ENCODE results near the gene BCL10.
"Not testable (repeated sequence)": the region's sequence is repeated elsewhere in the genome, so short reads cannot be mapped to it uniquely, and the experiment has no call there.

DNA sequence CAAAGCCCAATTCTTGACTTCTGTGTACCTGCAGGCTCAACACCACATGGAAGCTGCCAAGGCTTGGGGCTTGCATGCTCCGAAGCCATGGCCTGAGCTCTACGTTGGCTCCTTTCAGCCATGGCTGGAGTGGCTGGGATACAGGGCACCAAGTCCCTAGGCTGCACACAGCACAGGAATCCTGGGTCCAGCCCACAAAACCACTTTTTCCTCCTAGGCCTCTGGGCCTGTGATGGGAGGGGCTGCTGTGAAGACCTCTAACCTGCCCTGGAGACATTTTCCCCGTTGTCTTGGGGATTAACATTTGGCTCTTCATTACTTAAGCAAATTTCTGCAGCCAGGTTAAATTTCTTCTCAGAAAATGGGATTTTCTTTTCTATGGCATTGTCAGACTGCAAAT, 27.4 kb downstream of the BCL10 start:
- TF ChIP-seq CEBPB (IDR thresholded peaks at IDR 0.05; ENCODE audit: low read depth); POLR2AphosphoS5 (IDR thresholded peaks at IDR 0.05; ENCODE audit: low read depth, low read length); SIN3A (IDR thresholded peaks at IDR 0.05; ENCODE audit: low read depth); YY1 (IDR thresholded peaks at IDR 0.05; ENCODE audit: extremely low read depth, insufficient replicate concordance, low read depth, low read length); POLR2A (IDR thresholded peaks at IDR 0.05; ENCODE audit: borderline replicate concordance, extremely low read depth, insufficient read depth, insufficient read length): not testable (repeated sequence)
- TF ChIP-seq, protein P1, sequence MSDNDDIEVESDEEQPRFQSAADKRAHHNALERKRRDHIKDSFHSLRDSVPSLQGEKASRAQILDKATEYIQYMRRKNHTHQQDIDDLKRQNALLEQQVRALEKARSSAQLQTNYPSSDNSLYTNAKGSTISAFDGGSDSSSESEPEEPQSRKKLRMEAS (IDR thresholded peaks at IDR 0.05): not testable (repeated sequence)
- TF ChIP-seq, protein P2, sequence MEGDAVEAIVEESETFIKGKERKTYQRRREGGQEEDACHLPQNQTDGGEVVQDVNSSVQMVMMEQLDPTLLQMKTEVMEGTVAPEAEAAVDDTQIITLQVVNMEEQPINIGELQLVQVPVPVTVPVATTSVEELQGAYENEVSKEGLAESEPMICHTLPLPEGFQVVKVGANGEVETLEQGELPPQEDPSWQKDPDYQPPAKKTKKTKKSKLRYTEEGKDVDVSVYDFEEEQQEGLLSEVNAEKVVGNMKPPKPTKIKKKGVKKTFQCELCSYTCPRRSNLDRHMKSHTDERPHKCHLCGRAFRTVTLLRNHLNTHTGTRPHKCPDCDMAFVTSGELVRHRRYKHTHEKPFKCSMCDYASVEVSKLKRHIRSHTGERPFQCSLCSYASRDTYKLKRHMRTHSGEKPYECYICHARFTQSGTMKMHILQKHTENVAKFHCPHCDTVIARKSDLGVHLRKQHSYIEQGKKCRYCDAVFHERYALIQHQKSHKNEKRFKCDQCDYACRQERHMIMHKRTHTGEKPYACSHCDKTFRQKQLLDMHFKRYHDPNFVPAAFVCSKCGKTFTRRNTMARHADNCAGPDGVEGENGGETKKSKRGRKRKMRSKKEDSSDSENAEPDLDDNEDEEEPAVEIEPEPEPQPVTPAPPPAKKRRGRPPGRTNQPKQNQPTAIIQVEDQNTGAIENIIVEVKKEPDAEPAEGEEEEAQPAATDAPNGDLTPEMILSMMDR (IDR thresholded peaks at IDR 0.05 in 2 of 3, conservative IDR thresholded peaks at IDR 0.05 in 1 of 3; ENCODE audit: borderline replicate concordance in 1 of 3, insufficient read depth in 1 of 3, low read depth in 2 of 3, low read length in 2 of 3): not testable (repeated sequence)
- TF ChIP-seq, protein P3, sequence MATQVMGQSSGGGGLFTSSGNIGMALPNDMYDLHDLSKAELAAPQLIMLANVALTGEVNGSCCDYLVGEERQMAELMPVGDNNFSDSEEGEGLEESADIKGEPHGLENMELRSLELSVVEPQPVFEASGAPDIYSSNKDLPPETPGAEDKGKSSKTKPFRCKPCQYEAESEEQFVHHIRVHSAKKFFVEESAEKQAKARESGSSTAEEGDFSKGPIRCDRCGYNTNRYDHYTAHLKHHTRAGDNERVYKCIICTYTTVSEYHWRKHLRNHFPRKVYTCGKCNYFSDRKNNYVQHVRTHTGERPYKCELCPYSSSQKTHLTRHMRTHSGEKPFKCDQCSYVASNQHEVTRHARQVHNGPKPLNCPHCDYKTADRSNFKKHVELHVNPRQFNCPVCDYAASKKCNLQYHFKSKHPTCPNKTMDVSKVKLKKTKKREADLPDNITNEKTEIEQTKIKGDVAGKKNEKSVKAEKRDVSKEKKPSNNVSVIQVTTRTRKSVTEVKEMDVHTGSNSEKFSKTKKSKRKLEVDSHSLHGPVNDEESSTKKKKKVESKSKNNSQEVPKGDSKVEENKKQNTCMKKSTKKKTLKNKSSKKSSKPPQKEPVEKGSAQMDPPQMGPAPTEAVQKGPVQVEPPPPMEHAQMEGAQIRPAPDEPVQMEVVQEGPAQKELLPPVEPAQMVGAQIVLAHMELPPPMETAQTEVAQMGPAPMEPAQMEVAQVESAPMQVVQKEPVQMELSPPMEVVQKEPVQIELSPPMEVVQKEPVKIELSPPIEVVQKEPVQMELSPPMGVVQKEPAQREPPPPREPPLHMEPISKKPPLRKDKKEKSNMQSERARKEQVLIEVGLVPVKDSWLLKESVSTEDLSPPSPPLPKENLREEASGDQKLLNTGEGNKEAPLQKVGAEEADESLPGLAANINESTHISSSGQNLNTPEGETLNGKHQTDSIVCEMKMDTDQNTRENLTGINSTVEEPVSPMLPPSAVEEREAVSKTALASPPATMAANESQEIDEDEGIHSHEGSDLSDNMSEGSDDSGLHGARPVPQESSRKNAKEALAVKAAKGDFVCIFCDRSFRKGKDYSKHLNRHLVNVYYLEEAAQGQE (IDR thresholded peaks at IDR 0.05; ENCODE audit: low read depth): not testable (repeated sequence)

Measured in HCT116 (cell line).